A204.1 (cell line): Measurements from ENCODE around the gene C22orf23.
"Not testable (repeated sequence)": the region's sequence is repeated elsewhere in the genome, so short reads cannot be mapped to it uniquely, and the experiment has no call there.

Source experiments
- FAIRE-seq: peaks from 2 replicates; lab custom pipeline; 2012; peaks lifted over from hg19 to GRCh38; lab: Jason Lieb, UNC

C22orf23 gene

DNA sequence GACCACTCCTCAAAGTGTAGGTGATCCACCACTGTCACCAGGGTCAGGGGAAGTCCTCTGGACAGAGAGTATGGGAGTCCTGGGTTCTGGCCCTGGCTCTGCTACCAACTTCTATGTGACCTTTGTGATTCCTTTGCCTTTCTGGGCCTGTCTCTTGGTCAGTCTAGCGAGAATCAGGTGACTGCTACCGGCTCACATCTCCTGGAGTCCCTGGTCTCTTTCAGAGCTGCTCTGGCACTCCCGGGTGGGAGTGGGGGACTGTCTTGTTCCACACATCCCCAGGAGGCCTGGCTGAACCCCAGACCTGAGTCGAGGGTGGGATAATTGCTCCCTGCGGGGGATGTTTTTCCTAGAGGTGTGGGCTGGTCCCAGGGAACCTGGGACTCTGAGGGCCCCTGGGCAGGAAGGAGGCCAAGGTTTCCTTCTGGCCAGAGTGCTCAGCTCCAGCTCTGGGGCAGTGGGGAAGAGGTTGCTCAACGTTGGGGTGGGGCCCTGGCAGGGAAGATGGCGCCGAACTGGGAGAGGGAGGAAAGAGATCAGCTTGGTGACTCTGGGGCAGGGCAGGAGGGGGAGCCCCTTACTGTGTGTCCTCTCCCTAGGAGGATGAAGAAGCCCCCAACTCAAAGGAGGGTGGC, 28.9 kb upstream of the C22orf23 start:
- no peak for FAIRE-seq

DNA sequence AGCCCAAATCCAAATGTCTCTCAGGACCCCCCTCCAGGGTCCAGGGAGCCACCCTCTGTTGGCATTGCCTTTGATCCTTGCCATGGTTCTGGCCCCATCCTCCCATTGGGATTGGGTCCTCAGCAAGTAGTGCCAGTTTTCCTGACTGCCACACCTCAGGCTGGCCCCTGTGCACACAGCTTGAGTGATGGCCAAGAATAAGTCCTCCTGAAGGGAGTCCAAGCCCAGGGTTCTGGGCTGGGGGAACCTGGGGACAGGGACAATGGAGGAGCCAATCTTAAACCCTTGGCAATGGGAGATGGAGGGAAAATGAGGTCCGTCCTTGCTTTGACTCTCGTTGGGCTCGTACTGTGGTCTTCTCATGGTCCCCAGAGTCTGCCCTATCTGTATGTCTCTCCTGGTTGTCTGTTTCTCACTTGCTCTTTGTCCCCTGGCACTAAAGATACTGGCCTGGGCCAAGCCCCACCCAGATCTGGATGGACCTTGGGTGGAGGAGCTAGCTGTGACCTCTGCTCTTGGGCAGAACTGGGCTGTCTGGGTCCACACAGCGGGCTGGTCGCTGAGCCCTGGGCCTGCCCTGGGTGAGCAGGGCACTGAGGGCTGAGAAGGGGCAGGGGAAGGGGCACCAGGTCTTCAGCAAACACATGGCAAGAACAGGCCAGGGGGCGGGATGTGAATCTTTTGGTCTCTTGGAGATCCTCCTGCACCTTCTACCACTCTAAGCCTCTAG, 28.0 kb upstream of the C22orf23 start:
- FAIRE-seq, result no peak

DNA sequence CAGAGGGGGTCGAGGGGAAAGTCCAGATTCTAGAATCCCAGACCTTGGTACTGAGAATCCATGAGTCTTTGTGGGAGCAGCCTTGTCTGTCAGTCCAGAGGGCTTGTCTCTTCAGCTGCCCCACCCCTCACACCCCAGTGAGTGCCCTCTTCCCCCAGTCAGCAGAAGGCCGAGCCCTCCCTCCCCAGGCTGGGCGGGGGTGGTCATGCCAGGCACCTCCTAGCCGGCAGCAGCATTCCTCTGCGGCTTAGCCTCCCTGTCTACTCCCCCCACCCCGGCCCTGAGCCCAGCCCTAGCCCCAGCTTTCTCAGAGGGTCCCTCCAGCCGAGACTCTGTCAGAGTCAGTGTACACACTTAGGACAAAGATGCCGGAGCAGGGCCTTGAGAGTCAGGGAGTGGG, 26.4 kb upstream of the C22orf23 start:
- no peak for FAIRE-seq

DNA sequence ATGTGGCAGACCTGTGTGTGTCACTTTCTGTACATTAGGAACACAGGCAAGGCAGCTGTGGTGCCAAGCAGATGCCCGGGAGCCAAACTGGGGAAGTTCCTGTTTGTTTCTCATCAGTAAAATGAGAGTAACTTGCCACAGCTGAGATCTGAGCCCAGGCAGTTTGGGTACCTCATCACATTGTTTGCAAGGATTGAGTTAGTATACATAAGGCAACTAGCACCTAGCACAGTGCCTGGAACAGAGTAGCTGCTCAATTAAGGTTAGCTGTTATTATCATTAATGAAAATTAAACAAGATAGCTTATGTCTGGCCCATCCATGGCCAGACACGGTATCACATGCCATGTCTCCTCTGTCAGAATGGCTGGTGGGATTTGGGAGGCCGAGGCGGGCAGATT, 23.1 kb upstream of the C22orf23 start:
- FAIRE-seq, result no peak

DNA sequence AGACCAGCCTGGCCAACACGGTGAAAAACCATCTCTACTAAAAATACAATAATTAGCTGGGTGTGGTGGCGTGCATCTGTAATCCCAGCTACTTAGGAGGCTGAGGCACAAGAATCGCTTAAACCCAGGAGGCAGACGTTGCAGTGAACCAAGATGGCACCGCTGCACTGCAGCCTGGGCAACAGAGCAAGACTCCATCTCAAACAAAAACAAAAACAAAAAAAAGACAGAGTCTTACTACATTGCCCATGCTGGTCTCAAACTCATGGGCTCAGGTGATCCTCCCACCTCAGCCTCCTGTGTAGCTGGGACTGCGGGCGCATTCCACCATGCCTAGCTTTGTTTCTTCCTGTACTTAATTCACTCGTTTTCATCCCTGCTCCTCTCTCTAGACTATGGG, 22.6 kb upstream of the C22orf23 start:
- not testable (repeated sequence) for FAIRE-seq

DNA sequence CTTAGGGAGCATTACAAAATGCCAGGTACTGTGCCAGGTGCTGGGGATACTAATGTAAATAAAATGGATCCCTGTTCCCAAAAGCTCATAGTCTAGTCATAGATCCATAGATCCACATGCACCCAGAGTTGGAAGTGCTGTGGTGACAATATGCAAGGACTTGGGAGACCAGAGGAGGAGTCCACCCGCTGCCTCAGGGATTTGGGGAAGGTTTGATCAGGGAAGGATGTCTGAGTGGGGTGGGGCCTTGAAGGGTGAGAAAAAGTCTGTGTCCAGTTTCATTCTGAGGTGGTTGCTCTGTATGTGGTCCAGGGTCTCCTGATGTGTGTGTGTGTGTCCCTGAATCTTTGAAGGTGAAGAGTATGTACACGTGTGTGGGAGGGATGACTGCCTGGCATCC, 21.8 kb upstream of the C22orf23 start:
- no peak for FAIRE-seq

DNA sequence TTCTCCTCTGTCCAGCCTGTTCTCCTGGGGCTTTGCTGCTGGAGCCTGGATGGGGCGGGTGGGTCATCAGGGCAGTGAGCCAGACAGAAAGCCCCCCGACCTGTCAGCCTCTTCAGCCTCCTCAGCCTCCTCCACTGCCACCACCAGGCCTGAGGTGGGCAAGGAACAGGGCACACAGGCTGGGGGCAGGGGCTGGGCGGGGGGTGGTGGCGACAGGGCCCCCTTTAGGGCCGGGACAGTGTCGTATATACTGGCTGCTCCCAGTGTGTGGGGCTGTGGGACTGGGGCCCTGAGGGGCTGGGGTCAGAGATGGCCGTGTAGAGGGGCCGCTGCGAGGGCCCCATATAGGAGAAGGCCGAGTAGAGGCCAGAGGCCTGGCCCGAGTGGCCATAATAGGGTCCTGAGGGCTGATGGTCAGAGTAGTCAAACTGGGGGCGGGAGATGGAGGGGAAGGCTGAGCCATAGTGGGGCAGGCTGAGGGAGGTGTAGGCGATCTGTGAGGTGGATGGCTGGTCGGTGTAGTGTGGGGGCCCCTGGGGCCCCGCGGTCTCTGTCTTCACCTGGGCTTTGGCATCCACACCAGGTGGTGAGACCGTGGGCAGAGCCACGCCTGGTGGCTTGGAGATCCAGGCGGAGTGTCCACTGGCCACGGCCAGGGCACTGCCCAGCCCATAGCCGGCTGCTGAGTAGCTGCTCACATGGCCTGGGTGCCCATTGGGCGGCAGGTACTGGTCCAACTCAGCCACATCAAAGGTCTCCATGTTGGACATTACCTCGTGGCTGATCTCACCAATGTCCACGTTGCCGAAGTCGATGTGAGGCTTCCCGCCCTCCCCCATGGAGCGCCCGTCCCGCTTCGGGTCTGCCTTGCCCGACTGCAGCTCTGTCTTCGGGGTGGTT, 20.1 kb upstream of the C22orf23 start:
- FAIRE-seq, result no peak

DNA sequence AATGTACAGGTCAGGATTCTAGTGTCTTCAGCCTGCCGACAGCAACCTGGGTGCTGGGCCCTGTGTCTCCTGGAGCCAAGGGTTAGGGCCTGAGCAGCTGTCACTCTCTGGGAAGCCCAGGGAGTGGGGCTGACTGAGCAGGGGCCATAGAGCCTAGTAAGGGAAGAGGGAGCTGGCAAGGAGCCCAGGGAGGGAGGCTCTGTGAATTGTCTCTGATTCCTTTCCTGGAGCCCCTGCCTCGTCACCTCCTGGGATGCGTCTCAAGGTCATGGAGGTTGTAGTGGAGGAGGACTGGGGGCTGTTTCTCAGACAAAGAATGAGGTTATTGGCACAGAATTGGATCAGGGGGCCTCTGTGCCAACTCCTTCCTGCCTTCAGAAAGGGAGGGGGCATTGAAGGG, 19.1 kb upstream of the C22orf23 start:
- FAIRE-seq, result no peak

DNA sequence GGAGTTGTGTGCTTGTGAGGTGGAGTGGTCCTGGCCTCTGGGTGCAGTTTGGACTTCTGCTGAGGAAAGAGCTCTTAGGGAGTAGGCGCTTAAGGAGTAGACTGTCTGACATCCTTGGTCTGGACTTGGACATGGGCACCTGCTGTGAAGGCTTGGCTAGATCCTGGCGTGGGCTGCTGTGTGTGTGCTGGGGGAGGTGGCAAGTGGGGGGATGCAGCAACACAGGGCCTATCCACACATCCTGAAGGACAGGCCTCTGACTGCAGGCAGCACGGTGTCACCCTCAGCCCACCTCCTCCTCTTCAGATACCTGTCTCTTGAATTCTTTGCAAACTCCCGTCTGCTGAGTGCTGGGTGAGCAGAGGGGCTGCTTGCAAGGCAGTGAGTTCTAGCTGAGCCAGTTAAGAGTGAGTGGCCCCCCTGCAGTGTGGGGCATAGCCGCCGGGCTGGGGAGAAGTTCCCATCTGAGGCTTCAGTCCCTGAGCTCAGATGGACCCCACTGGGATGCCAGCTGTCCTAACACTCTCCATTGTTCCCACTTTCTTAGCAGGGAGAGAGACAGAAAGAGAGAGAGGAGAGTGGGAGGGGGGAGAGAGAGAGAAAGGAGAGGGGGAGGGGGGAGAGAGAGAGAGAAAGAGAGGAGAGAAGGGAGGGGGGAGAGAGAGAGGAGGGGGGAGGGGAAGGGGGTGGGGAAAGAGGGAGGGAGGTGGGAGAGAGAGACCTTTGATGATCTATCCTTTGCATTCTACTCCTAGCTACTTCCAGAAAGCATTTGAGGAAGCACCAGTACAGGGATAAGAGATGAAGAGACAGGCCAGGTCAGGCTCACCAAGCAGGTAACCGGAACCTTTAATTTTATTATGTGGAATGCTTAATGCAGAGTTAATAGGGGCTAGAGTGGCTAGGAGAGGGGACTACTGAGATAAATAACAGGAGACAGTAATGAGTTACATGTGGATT, 18.4 kb upstream of the C22orf23 start:
- no peak for FAIRE-seq

DNA sequence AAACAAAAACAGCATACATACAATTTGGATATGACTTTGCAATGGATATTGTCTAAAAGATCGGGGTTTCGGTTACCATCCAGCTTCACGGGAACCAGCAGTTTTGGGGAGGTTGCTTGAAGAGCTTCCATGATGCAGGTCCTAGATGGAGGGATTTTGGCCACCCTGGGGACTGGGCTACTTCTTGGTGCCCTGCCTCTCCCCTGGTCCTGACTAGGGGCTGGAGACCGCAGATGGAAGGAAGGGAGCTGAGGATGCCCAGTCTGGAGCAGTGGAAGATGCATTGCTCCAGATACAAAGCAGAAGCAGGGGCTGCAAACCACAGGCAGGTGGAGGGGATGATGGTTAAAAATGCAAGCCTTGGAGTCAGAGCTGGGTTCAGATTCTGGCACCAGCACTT, 17.5 kb upstream of the C22orf23 start:
- no peak for FAIRE-seq

DNA sequence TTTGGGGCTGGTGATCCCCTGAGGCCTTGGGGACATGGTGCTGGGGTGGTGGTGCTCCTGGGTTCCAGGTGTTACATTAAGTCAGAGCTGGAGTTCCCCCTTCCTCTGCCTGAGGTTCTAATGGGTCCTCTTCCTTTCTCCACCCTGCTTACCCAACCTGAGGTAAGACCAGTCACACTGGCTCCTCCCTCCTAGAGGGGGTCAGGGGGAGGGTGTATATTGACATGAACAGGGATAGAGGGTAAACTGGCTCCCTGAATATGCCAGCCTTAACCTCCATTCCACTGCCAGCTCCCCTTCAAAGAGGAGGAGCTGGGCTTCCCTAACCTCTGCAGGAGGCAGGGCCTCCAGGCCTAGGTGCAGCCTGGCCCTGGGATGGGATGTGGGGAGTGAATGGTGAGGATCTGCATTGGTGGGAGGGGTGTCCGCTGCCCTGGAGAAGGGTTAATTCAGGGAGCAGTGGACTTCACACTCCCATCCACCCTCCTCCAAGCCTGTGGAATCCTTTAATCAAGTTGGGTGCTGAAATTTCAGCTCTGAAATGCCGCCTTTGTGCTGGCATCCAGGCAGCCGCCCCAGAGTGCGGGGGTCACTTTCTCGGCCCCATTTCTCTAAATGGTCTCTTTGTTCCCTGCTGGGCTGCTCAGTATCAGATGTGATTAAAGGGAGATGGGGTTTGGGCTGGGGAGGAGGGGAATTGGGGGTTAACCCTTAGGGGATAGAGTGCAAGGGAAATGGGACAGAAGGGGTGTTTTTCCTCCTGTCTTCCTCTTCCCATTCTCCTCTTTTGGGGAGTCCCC, 15.3 kb upstream of the C22orf23 start:
- FAIRE-seq, result no peak

DNA sequence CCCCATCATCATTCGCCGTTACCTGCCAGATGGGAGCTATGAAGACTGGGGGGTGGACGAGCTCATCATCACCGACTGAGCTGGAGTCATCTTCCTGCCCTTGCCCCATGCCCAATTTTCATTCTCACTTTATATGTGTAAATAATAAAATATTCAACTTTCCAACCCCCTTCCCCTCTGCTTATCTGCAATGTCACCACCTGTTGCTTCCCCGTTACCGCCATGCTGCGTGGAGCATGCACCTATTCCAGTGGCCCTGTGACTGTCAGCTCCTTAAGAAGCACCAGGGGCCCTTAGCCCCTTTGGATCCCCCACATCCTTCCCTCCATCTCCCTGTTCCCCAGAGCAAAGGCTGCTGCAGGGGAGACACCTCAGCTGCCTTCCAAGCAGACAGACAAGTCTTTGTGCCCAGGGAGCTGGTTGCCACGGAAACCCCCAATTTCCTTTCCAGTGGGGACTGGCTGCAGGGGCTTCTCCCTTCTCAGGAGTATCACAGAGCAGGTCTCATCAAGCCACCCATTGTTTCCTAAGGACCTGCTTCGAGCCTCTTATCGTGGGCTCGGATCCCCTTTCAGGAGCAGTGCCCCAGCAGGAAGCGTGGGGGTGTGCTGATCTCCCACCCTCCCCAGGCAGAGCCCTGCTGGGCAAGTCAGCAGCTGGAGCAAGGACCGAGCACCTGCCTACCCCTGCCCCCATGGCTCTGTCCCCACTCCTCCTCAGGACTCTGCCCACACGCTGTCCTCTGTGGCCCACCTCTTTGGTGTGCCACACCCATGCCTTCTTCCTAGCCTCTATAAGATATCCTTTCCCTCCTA, 14.4 kb upstream of the C22orf23 start:
- no peak for FAIRE-seq

DNA sequence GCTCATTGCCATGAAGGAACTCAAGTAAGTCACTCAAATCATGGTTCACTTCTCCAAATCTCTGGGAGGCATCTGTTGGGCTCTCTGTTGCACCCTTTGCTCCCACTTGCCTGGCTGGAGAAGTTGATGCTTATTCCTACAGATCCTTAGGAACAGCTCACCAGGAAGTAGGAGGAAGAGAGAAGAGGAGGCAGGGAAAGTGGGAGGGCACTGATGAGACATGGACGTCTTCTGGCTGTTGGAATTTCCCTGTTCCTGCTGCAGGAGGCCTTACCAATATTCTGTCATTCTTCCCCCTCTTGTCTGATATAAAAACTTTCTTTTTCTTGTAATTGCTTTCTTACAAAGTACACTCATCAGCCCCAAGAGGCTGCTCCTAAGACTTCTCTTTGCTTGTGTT, 13.7 kb upstream of the C22orf23 start:
- no peak for FAIRE-seq

DNA sequence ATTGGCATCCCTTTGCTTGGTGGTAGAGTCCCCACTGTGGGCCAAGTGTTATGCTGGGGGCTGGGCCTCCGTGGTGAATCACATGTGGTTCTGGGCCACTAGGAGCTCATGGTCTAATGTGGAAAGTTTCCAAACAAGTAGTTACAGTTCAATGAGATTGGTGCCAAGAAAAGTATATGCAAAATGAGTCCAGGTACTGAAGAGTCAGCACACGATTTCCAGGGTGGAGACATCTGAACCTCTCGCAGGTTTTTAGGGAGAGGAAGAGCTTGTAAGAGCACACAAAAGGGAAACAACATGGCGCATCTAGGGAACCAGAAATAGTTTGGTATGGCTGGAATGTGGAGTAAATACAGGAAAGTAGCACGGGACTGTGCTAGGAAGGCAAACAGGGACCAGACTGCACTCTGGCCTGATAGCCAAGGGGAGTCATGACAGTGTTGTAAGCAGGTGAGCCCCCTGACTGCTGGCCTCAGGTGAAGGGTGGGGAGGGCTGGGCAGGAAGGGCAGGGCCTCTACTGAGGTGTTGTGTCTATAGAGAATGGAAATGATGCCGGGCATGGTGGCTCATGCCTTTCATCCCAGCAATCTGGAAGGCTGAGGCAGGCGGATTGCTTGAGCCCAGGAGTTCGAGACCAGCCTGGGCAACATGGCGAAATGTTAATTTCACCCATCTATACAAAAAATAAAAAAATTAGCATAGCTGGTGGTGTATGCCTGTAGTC, 12.7 kb upstream of the C22orf23 start:
- no peak for FAIRE-seq

DNA sequence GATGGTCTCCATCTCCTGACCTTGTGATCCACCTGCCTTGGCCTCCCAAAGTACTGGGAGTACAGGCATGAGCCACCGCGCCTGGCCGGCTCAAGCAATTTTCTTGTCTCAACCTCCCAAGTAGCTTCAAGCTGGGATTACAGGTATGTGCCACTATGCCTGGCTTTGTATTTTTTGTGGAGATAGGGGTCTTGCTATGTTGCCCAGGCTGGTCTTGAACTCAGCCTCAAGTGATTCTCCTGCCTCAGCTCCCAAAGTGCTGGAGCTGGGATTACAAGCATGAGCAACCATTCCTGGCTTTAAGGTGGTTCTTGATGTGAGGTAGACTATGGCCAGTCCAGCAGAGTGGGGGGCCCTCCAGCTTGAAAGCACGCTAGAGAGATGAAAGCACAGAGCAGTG, 7.7 kb upstream of the C22orf23 start:
- FAIRE-seq, result no peak

DNA sequence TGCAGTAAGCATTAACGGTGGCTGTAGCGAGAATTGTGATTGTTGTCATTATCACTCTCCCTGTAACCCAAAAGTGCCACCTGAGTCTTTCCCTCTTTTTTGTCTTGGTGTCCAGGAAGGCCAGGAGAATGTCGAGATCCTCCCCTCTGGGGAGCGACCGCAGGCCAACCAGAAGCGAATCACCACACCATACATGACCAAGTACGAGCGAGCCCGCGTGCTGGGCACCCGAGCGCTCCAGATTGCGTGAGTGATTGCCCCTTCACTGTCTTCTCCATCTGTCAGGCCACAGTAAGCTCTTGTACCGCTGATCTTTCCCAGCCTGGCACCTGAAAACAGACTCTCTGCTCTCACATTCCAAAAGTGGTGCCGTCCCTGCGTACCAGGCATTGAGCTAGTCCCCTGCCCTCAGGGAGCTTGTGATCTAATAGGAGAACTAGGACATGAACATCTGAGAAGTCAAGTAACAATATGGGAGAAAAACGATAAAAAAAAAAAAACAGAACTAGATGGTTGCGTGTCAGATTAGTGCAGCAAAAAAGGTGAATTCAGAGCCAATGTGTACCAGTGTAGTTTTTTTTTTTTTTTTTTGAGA, 5.9 kb upstream of the C22orf23 start:
- no peak for FAIRE-seq

DNA sequence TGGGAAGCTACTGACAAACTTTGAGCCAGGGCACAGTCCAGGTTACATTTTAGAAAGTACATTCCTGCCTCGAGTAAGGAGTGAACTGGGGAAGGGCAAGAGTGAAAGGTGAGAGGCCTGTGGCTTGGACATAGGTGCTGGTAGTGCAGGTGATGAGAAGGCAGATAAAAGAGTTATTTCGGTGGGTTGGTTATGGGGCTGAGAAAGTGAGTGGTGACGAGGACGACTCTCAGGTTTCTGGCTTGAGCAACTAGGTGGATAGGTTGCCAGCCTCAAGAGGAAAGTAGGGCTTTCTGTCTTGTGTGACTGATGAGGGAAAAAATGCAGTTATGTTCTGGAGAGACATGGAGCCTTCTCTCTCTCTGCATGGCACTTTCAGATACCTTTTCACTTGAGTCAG, 3.8 kb upstream of the C22orf23 start:
- no peak for FAIRE-seq

DNA sequence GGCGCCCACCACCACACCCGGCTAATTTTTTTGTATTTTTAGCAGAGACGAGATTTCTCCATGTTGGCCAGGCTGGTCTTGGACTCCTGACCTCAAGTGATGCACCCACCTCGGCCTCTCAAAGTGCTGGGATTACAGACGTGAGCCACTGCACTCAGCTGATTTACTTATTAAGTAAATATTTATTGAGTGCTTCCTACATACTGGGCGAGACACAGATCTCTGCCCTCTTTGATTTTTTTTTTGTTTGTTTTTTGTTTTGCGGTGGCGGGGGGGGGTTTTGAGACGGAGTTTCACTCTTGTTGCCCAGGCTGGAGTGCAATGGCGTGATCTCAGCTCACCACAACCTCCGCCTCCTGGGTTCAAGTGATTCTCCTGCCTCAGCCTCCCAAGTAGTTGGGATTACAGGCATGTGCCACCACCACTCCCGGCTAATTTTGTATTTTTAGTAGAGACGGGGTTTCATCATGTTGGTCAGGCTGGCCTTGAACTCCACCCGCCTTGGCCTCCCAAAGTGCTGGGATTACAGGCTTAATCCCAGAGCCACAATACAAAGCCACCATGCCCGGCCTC, 2.5 kb upstream of the C22orf23 start:
- FAIRE-seq, result not testable (repeated sequence)

DNA sequence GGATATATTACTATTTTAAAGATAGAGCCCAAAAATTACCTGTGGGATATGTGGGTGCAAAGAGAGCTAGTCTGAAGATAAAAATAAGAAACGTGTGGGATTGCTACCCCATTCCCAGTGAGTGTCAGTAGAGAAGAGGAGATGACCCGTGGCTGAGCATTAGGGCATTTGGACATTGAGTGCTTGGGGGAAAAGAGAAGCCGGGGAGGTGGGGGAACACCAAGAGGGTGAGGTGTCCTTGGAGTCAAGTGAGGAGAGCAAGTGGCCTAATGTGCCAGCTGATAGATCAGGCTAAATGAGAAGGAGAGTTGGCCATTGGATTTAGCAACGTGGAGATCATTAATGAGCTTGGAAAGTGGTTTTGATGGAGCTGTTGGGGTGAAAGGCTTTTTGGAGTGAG, 1.3 kb upstream of the C22orf23 start:
- FAIRE-seq, result no peak
